Hepatocyte (in vitro differentiated cells): ENCODE results near the gene GLUL.

Experiments used
- CTCF ChIP-seq: fragments of 200-600 bp; sonication (generic); IDR thresholded peaks from 2 replicates; pipeline ENCODE4 v1.5.1; 2016; ENCODE audit warnings: antibody characterized with exemption, mild to moderate bottlenecking; ENCODE audit not compliant: poor library complexity
- EZH2 ChIP-seq: fragments of 200-600 bp; sonication (generic); IDR thresholded peaks from 2 replicates; pipeline ENCODE4 v1.6.1; 2016; ENCODE audit warnings: antibody characterized with exemption, mild to moderate bottlenecking, borderline replicate concordance
- EZH2phosphoT487 ChIP-seq: fragments of 200-600 bp; sonication (generic); IDR thresholded peaks from one replicate; pipeline ENCODE4 v1.6.1; 2018; ENCODE audit warnings: antibody characterized with exemption, mild to moderate bottlenecking, low read depth, moderate library complexity; ENCODE audit not compliant: unreplicated experiment, severe bottlenecking

GRCh38 chr1:182347019-182347418 is 44.6 kb downstream of the GLUL start:
- TF ChIP-seq CTCF: no peak
- no peak for TF ChIP-seq EZH2
- no peak for TF ChIP-seq EZH2phosphoT487
